NCI-H146 treated with DMSO at 0.1 percent for 48 hours (cell line): Measurements from ENCODE around the gene ANKRD44.
"Not testable (repeated sequence)": the region's sequence is repeated elsewhere in the genome, so short reads cannot be mapped to it uniquely, and the experiment has no call there.

Experiments used
- DNase-seq: peaks from one replicate; lab custom pipeline; 2025; ENCODE audit not compliant: unreplicated experiment; lab: John Stamatoyannopoulos, UW

The ANKRD44 gene

GRCh38 chr2:197037863-197038398 lies 272.6 kb downstream of the ANKRD44 start:
- DNase-seq = no peak

- DNase-seq = no peak
Observed at GRCh38 chr2:197035002-197035401, 275.6 kb downstream of the ANKRD44 start.

- DNase-seq = no peak
Observed at GRCh38 chr2:197034292-197034691, 276.3 kb downstream of the ANKRD44 start.

- DNase-seq = no peak
Observed at GRCh38 chr2:197033222-197033621, 277.4 kb downstream of the ANKRD44 start.

GRCh38 chr2:197031803-197032202 lies 278.8 kb downstream of the ANKRD44 start:
- no peak for DNase-seq

- DNase-seq = no peak
Observed at GRCh38 chr2:197030090-197030489, 280.5 kb downstream of the ANKRD44 start.

GRCh38 chr2:197028633-197029032 lies 281.9 kb downstream of the ANKRD44 start:
- DNase-seq = no peak

- no peak for DNase-seq
Observed at GRCh38 chr2:197028230-197028629, 282.4 kb downstream of the ANKRD44 start.

GRCh38 chr2:197024206-197024605 lies 286.4 kb downstream of the ANKRD44 start:
- no peak for DNase-seq

- not testable (repeated sequence) for DNase-seq
Observed at GRCh38 chr2:197020921-197021320, 289.7 kb downstream of the ANKRD44 start.

GRCh38 chr2:197013098-197013497 lies 297.5 kb downstream of the ANKRD44 start:
- no peak for DNase-seq

- DNase-seq = peak; percentile 35
Observed at GRCh38 chr2:197011801-197012641, 298.6 kb downstream of the ANKRD44 start.

- no peak for DNase-seq
Observed at GRCh38 chr2:197011021-197011417, 299.6 kb downstream of the ANKRD44 start.

GRCh38 chr2:197010200-197011020 lies 300.2 kb downstream of the ANKRD44 start:
- DNase-seq = no peak

GRCh38 chr2:197008741-197009341 lies 301.7 kb downstream of the ANKRD44 start:
- not testable (repeated sequence) for DNase-seq

- DNase-seq = no peak
Observed at GRCh38 chr2:197007716-197008628, 302.6 kb downstream of the ANKRD44 start.

GRCh38 chr2:197001921-197002320 lies 308.7 kb downstream of the ANKRD44 start:
- no peak for DNase-seq

- DNase-seq = no peak
Observed at GRCh38 chr2:196995757-196996314, 314.7 kb downstream of the ANKRD44 start.

GRCh38 chr2:196994764-196995163 lies 315.8 kb downstream of the ANKRD44 start:
- DNase-seq = no peak

- DNase-seq = no peak
Observed at GRCh38 chr2:196993617-196994016, 317.0 kb downstream of the ANKRD44 start.
